WTC11 (cell line): ENCODE data around the gene MAGEF1. TPM values are rescaled to one million over a fixed set of nuclear protein-coding genes. Genes with fewer than 3 reads are reported as not detected.

Experiments used
- ATF1 ChIP-seq: sonication (generic); formaldehyde crosslinking; IDR thresholded peaks from 2 replicates; pipeline ENCODE4 v1.8.1; 2023; ENCODE audit warnings: mild to moderate bottlenecking, moderate library complexity, missing genetic modification reagents
- CREM ChIP-seq: sonication (generic); formaldehyde crosslinking; IDR thresholded peaks from 2 replicates; pipeline ENCODE4 v1.8.1; 2022; ENCODE audit warnings: mild to moderate bottlenecking, missing genetic modification reagents, moderate library complexity
- E2F1 ChIP-seq: sonication (generic); formaldehyde crosslinking; IDR thresholded peaks from 2 replicates; pipeline ENCODE4 v1.8.0; 2022; ENCODE audit warnings: mild to moderate bottlenecking, missing genetic modification reagents
- E2F4 ChIP-seq: sonication (generic); formaldehyde crosslinking; IDR thresholded peaks from 2 replicates; pipeline ENCODE4 v1.8.1; 2022; ENCODE audit warnings: low read depth, mild to moderate bottlenecking, moderate library complexity, missing genetic modification reagents, borderline replicate concordance
- FOXJ3 ChIP-seq: sonication (generic); formaldehyde crosslinking; IDR thresholded peaks from 2 replicates; pipeline ENCODE4 v1.9.0; 2021; ENCODE audit warnings: missing genetic modification reagents, mild to moderate bottlenecking, borderline replicate concordance
- FOXK1 ChIP-seq: sonication (generic); formaldehyde crosslinking; IDR thresholded peaks from 2 replicates; pipeline ENCODE4 v1.8.0; 2022; ENCODE audit warnings: mild to moderate bottlenecking, moderate library complexity, missing genetic modification reagents
- GTF2I ChIP-seq: fragments of 250-450 bp; sonication (Bioruptor Pico); conservative IDR thresholded peaks from 2 replicates; pipeline ENCODE4 v1.4.0; 2021; ENCODE audit warnings: mild to moderate bottlenecking
- HMGXB4 ChIP-seq: sonication (generic); formaldehyde crosslinking; IDR thresholded peaks from 2 replicates; pipeline ENCODE4 v1.8.1; 2023; ENCODE audit warnings: mild to moderate bottlenecking, moderate library complexity, missing genetic modification reagents
- JUN ChIP-seq: sonication (generic); formaldehyde crosslinking; IDR thresholded peaks from 2 replicates; pipeline ENCODE4 v1.8.0; 2023; ENCODE audit warnings: mild to moderate bottlenecking, missing genetic modification reagents
- MXD4 ChIP-seq: fragments of 250-450 bp; sonication (Bioruptor Pico); IDR thresholded peaks from 2 replicates; pipeline ENCODE4 v1.8.0; 2021; ENCODE audit warnings: mild to moderate bottlenecking, moderate library complexity, borderline replicate concordance
- NFATC4 ChIP-seq: fragments of 250-450 bp; sonication (Bioruptor Pico); IDR thresholded peaks from 2 replicates; pipeline ENCODE4 v1.9.0; 2021; ENCODE audit warnings: mild to moderate bottlenecking
- OVOL2 ChIP-seq: fragments of 250-450 bp; sonication (Bioruptor Pico); IDR thresholded peaks from 2 replicates; pipeline ENCODE4 v1.9.0; 2021; ENCODE audit warnings: mild to moderate bottlenecking, borderline replicate concordance
- PRRX2 ChIP-seq: fragments of 250-450 bp; sonication (Bioruptor Pico); IDR thresholded peaks from 2 replicates; pipeline ENCODE4 v1.8.0; 2021; ENCODE audit warnings: mild to moderate bottlenecking
- USF1 ChIP-seq: sonication (generic); formaldehyde crosslinking; IDR thresholded peaks from 2 replicates; pipeline ENCODE4 v1.8.0; 2022; ENCODE audit warnings: mild to moderate bottlenecking, missing genetic modification reagents
- ZNF121 ChIP-seq: sonication (generic); formaldehyde crosslinking; IDR thresholded peaks from 2 replicates; pipeline ENCODE4 v1.8.0; 2023; ENCODE audit warnings: missing genetic modification reagents
- ZNF232 ChIP-seq: sonication (generic); formaldehyde crosslinking; IDR thresholded peaks from 2 replicates; pipeline ENCODE4 v1.8.0; 2022; ENCODE audit warnings: mild to moderate bottlenecking, missing genetic modification reagents
- ZSCAN18 ChIP-seq: fragments of 250-450 bp; sonication (Bioruptor Pico); IDR thresholded peaks from 2 replicates; pipeline ENCODE4 v2.1.2; 2022; ENCODE audit warnings: mild to moderate bottlenecking, moderate library complexity
- total RNA-seq: library from RNA; stranded (reverse); gene quantifications from 3 replicates; pipeline ENCODE4 v1.2.3, GENCODE V29; 2021
- TF ChIP-seq, protein P1 (sequence below): sonication (generic); formaldehyde crosslinking; IDR thresholded peaks from 2 replicates; pipeline ENCODE4 v1.8.1; 2023; ENCODE audit warnings: mild to moderate bottlenecking, missing genetic modification reagents, borderline replicate concordance
- TF ChIP-seq, protein P2 (sequence below): fragments of 250-450 bp; sonication (Bioruptor Pico); IDR thresholded peaks from 2 replicates; pipeline ENCODE4 v1.8.0; 2021; ENCODE audit warnings: mild to moderate bottlenecking
- TF ChIP-seq, protein P3 (sequence below): sonication (generic); formaldehyde crosslinking; IDR thresholded peaks from 2 replicates; pipeline ENCODE4 v1.8.1; 2022; ENCODE audit warnings: missing genetic modification reagents, borderline replicate concordance
- TF ChIP-seq, protein P4 (sequence below): fragments of 200-600 bp; IDR thresholded peaks from 2 replicates; pipeline ENCODE4 v1.8.0; 2022; ENCODE audit warnings: antibody characterized with exemption

MAGEF1 gene
- total RNA-seq, 1 experiment from 2014 or later: 72.9 TPM

DNA sequence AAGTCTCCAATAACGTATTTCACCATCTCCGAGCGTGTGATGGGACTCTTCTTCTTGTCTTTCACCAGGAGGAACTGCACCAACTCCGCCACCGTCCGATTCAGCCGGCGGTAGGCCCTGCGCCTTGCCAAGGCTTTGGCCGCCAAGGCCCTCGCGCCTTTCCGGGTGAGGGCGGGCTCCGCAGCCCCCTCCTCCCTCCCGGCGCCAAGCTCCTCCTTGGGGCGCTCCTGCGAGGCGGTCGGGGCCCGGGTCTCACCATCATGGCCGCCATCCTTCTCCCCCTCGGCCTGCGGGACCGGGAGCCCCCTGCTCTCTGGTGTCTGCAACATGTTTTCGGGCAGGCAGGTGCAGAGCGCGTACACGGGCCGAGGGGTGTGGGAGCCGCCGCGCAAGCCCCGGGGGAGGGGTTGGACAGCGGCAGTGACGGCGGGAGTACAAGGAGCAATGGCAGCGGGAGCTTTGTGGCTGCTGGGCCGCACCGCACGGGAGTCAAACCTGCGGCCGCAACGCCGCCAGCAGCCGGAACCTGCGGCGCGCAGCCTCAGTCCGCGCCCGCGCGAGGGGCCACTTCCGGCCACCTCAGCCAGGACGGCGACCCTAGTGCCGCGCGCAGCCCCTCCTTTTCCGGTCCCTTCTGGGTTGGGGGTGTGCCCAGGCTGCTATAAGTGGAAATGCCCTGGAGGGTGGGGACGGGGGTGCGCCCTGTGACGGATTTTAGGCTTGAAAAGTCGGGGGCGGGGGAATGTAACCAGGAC is at the start of gene MAGEF1 (continued):
- TF ChIP-seq ZSCAN18 (no peak), HMGXB4 (CRISPR knock-in tag) (peak; percentile 87), OVOL2 (CRISPR knock-in tag) (no peak), ZNF121 (peak; percentile 56; the same call in 1 of the 2 replicates), MXD4 (CRISPR knock-in tag) (no peak), ATF1 (CRISPR knock-in tag) (no peak; the same call in 1 of the 2 replicates), JUN (peak; percentile 85), E2F1 (CRISPR knock-in tag) (peak; percentile 91), USF1 (CRISPR knock-in tag) (0 out of 2 replicates have a peak, but pooled peaks have one; percentile 39), GTF2I (CRISPR knock-in tag) (no peak), E2F4 (peak; percentile 75), ZNF232 (CRISPR knock-in tag) (peak; percentile 83; the same call in 1 of the 2 replicates), PRRX2 (CRISPR knock-in tag) (no peak), CREM (CRISPR knock-in tag) (peak; percentile 51; the same call in 1 of the 2 replicates), FOXK1 (CRISPR knock-in tag) (peak; percentile 88), FOXJ3 (no peak), NFATC4 (no peak)
- TF ChIP-seq, protein P1, sequence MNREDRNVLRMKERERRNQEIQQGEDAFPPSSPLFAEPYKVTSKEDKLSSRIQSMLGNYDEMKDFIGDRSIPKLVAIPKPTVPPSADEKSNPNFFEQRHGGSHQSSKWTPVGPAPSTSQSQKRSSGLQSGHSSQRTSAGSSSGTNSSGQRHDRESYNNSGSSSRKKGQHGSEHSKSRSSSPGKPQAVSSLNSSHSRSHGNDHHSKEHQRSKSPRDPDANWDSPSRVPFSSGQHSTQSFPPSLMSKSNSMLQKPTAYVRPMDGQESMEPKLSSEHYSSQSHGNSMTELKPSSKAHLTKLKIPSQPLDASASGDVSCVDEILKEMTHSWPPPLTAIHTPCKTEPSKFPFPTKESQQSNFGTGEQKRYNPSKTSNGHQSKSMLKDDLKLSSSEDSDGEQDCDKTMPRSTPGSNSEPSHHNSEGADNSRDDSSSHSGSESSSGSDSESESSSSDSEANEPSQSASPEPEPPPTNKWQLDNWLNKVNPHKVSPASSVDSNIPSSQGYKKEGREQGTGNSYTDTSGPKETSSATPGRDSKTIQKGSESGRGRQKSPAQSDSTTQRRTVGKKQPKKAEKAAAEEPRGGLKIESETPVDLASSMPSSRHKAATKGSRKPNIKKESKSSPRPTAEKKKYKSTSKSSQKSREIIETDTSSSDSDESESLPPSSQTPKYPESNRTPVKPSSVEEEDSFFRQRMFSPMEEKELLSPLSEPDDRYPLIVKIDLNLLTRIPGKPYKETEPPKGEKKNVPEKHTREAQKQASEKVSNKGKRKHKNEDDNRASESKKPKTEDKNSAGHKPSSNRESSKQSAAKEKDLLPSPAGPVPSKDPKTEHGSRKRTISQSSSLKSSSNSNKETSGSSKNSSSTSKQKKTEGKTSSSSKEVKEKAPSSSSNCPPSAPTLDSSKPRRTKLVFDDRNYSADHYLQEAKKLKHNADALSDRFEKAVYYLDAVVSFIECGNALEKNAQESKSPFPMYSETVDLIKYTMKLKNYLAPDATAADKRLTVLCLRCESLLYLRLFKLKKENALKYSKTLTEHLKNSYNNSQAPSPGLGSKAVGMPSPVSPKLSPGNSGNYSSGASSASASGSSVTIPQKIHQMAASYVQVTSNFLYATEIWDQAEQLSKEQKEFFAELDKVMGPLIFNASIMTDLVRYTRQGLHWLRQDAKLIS (CRISPR knock-in tag): peak; percentile 94; the same call in 1 of the 2 replicates
- TF ChIP-seq, protein P2, sequence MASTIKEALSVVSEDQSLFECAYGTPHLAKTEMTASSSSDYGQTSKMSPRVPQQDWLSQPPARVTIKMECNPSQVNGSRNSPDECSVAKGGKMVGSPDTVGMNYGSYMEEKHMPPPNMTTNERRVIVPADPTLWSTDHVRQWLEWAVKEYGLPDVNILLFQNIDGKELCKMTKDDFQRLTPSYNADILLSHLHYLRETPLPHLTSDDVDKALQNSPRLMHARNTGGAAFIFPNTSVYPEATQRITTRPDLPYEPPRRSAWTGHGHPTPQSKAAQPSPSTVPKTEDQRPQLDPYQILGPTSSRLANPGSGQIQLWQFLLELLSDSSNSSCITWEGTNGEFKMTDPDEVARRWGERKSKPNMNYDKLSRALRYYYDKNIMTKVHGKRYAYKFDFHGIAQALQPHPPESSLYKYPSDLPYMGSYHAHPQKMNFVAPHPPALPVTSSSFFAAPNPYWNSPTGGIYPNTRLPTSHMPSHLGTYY (CRISPR knock-in tag): 0 out of 2 replicates have a peak, but pooled peaks have one; percentile 61
- TF ChIP-seq, protein P3, sequence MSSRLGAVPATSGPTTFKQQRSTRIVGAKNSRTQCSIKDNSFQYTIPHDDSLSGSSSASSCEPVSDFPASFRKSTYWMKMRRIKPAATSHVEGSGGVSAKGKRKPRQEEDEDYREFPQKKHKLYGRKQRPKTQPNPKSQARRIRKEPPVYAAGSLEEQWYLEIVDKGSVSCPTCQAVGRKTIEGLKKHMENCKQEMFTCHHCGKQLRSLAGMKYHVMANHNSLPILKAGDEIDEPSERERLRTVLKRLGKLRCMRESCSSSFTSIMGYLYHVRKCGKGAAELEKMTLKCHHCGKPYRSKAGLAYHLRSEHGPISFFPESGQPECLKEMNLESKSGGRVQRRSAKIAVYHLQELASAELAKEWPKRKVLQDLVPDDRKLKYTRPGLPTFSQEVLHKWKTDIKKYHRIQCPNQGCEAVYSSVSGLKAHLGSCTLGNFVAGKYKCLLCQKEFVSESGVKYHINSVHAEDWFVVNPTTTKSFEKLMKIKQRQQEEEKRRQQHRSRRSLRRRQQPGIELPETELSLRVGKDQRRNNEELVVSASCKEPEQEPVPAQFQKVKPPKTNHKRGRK (CRISPR knock-in tag): peak; percentile 43; the same call in 1 of the 2 replicates
- TF ChIP-seq, protein P4, sequence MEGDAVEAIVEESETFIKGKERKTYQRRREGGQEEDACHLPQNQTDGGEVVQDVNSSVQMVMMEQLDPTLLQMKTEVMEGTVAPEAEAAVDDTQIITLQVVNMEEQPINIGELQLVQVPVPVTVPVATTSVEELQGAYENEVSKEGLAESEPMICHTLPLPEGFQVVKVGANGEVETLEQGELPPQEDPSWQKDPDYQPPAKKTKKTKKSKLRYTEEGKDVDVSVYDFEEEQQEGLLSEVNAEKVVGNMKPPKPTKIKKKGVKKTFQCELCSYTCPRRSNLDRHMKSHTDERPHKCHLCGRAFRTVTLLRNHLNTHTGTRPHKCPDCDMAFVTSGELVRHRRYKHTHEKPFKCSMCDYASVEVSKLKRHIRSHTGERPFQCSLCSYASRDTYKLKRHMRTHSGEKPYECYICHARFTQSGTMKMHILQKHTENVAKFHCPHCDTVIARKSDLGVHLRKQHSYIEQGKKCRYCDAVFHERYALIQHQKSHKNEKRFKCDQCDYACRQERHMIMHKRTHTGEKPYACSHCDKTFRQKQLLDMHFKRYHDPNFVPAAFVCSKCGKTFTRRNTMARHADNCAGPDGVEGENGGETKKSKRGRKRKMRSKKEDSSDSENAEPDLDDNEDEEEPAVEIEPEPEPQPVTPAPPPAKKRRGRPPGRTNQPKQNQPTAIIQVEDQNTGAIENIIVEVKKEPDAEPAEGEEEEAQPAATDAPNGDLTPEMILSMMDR: no peak
